DOHH2 (cell line): ENCODE data around the gene CYP1B1.

Source experiments
- CTCF ChIP-seq: fragments of 200-600 bp; sonication (generic); IDR thresholded peaks from one replicate; pipeline ENCODE4 v1.5.1; 2014; ENCODE audit warnings: antibody characterized with exemption, mild to moderate bottlenecking, low read depth, low read length; ENCODE audit not compliant: poor library complexity, severe bottlenecking
- EZH2phosphoT487 ChIP-seq: fragments of 200-600 bp; sonication (generic); IDR thresholded peaks from 2 replicates; pipeline ENCODE4 v1.6.1; 2017; ENCODE audit warnings: borderline replicate concordance, mild to moderate bottlenecking, antibody characterized with exemption, low read length, moderate library complexity, mixed read lengths

- TF ChIP-seq CTCF (no peak), EZH2phosphoT487 (no peak)
Observed at GRCh38 chr2:38073211-38074057, 2.5 kb downstream of the CYP1B1 start.
